Measurements from ENCODE around the gene ANKRD13B.

The ANKRD13B gene

GRCh38 chr17:29591737-29592608 lies 959 bp upstream of the ANKRD13B start:
- peak overlapping the region in 1 of 2 experiments; percentile 31 for H2BK12ac ChIP-seq (ENCODE audit: low read length in 2 of 2)
- no peaks in the 10 kb centered on the region for H3K27me3 ChIP-seq (ENCODE audit: control insufficient read depth in 1 of 2, insufficient read depth in 1 of 2, low read length in 2 of 2)
- no peak overlapping the region for H2AFZ ChIP-seq (ENCODE audit: low read depth, low read length)
- no peak overlapping the region for H3K14ac ChIP-seq (ENCODE audit: low read length in 2 of 2)
- H2BK5ac ChIP-seq (ENCODE audit: low read depth, low read length, poor library complexity, severe bottlenecking), result no peak overlapping the region
- H4K8ac ChIP-seq (ENCODE audit: low read length), result no peak overlapping the region
- DNase-seq, result peak; percentile 81
- peak overlapping the region; percentile 85 for H3K4me2 ChIP-seq (ENCODE audit: low read length, poor library complexity, severe bottlenecking)
- H4K91ac ChIP-seq (ENCODE audit: low read length), result no peak overlapping the region
- peak overlapping the region; percentile 85 for H3K9ac ChIP-seq (ENCODE audit: low read length)
- H3K79me1 ChIP-seq (replicated peaks; ENCODE audit: low read length, poor library complexity, severe bottlenecking), result peaks cover 3% of the 10 kb centered on the region
- H3K9me3 ChIP-seq (ENCODE audit: control insufficient read depth, low read length), result no peaks in the 10 kb centered on the region
- no peak overlapping the region for H3K23ac ChIP-seq (ENCODE audit: low read length in 2 of 2)
- H2AK5ac ChIP-seq (ENCODE audit: low read length, severe bottlenecking), result no peak overlapping the region
- peaks cover 59% of the 10 kb centered on the region for H3K4me1 ChIP-seq (ENCODE audit: control insufficient read depth, insufficient read depth, low read depth, low read length)
- H2BK120ac ChIP-seq (ENCODE audit: low read depth, low read length), result no peak overlapping the region
- H2BK15ac ChIP-seq (ENCODE audit: low read depth, poor library complexity, severe bottlenecking), result peak overlapping the region; percentile 40
- peak overlapping the region; percentile 69 for H3K27ac ChIP-seq (ENCODE audit: low read length, poor library complexity, severe bottlenecking)
- H3K4ac ChIP-seq (ENCODE audit: low read depth in 1 of 2, low read length in 2 of 2), result no peak overlapping the region
- H3K4me3 ChIP-seq (ENCODE audit: insufficient read depth in 1 of 2, low read depth in 1 of 2, low read length in 2 of 2), result peak overlapping the region; percentile 43 to 88
- H3K18ac ChIP-seq (ENCODE audit: low read depth in 1 of 2, low read length in 2 of 2), result no peak overlapping the region
- WGBS, result 10% methylated on average over 19 of the region's 25 CpGs
- H3K36me3 ChIP-seq (ENCODE audit: control insufficient read depth in 1 of 2, insufficient read depth in 2 of 2, low read depth in 1 of 2, low read length in 2 of 2), result no peaks in the 10 kb centered on the region

GRCh38 chr17:29593591-29594518 lies 923 bp downstream of the ANKRD13B start:
- no peak overlapping the region for H2BK120ac ChIP-seq (ENCODE audit: low read depth, low read length)
- no peak overlapping the region for H2BK15ac ChIP-seq (ENCODE audit: low read depth, poor library complexity, severe bottlenecking)
- peaks cover 57% of the 10 kb centered on the region for H3K4me1 ChIP-seq (ENCODE audit: control insufficient read depth, insufficient read depth, low read depth, low read length)
- no peaks in the 10 kb centered on the region for H3K36me3 ChIP-seq (ENCODE audit: control insufficient read depth in 1 of 2, insufficient read depth in 2 of 2, low read depth in 1 of 2, low read length in 2 of 2)
- H2BK12ac ChIP-seq (ENCODE audit: low read length in 2 of 2), result no peak overlapping the region
- H3K14ac ChIP-seq (ENCODE audit: low read length in 2 of 2), result no peak overlapping the region
- H4K91ac ChIP-seq (ENCODE audit: low read length), result no peak overlapping the region
- H4K8ac ChIP-seq (ENCODE audit: low read length), result no peak overlapping the region
- H2AFZ ChIP-seq (ENCODE audit: low read depth, low read length), result peak overlapping the region; percentile 23
- no peak overlapping the region for H3K27ac ChIP-seq (ENCODE audit: low read length, poor library complexity, severe bottlenecking)
- no peak overlapping the region for H2AK5ac ChIP-seq (ENCODE audit: low read length, severe bottlenecking)
- no peak overlapping the region for H3K4ac ChIP-seq (ENCODE audit: low read depth in 1 of 2, low read length in 2 of 2)
- H3K18ac ChIP-seq (ENCODE audit: low read depth in 1 of 2, low read length in 2 of 2), result peak overlapping the region in 1 of 2 experiments; percentile 49
- H3K9ac ChIP-seq (ENCODE audit: low read length), result peak overlapping the region; percentile 61
- no peak overlapping the region for H2BK5ac ChIP-seq (ENCODE audit: low read depth, low read length, poor library complexity, severe bottlenecking)
- H3K9me3 ChIP-seq (ENCODE audit: control insufficient read depth, low read length), result no peaks in the 10 kb centered on the region
- peaks cover 7% of the 10 kb centered on the region for H3K79me1 ChIP-seq (replicated peaks; ENCODE audit: low read length, poor library complexity, severe bottlenecking)
- peak overlapping the region; percentile 95 for H3K4me2 ChIP-seq (ENCODE audit: low read length, poor library complexity, severe bottlenecking)
- H3K23ac ChIP-seq (ENCODE audit: low read length in 2 of 2), result no peak overlapping the region
- WGBS, result 5% methylated on average over 58 of the region's 64 CpGs
- H3K4me3 ChIP-seq (ENCODE audit: insufficient read depth in 1 of 2, low read depth in 1 of 2, low read length in 2 of 2), result peak overlapping the region; percentile 64 to 76
- no peaks in the 10 kb centered on the region for H3K27me3 ChIP-seq (ENCODE audit: control insufficient read depth in 1 of 2, insufficient read depth in 1 of 2, low read length in 2 of 2)
- DNase-seq, result peak; percentile 41

- no peak overlapping the region for H3K18ac ChIP-seq (ENCODE audit: low read depth in 1 of 2, low read length in 2 of 2)
Observed at GRCh38 chr17:29594519-29595090, 1.7 kb downstream of the ANKRD13B start.

More at GRCh38 chr17:29594519-29595090, 1.7 kb downstream of the ANKRD13B start:
- H3K4ac ChIP-seq (ENCODE audit: low read depth in 1 of 2, low read length in 2 of 2), result no peak overlapping the region
- H3K4me3 ChIP-seq (ENCODE audit: insufficient read depth in 1 of 2, low read depth in 1 of 2, low read length in 2 of 2), result peak overlapping the region in 1 of 2 experiments; percentile 76
- H3K4me2 ChIP-seq (ENCODE audit: low read length, poor library complexity, severe bottlenecking), result no peak overlapping the region
- no peak overlapping the region for H2BK120ac ChIP-seq (ENCODE audit: low read depth, low read length)
- H3K79me1 ChIP-seq (replicated peaks; ENCODE audit: low read length, poor library complexity, severe bottlenecking), result peaks cover 7% of the 10 kb centered on the region
- H2BK12ac ChIP-seq (ENCODE audit: low read length in 2 of 2), result no peak overlapping the region
- no peak overlapping the region for H2AK5ac ChIP-seq (ENCODE audit: low read length, severe bottlenecking)
- H3K4me1 ChIP-seq (ENCODE audit: control insufficient read depth, insufficient read depth, low read depth, low read length), result peaks cover 57% of the 10 kb centered on the region
- H3K9me3 ChIP-seq (ENCODE audit: control insufficient read depth, low read length), result no peaks in the 10 kb centered on the region
- H3K9ac ChIP-seq (ENCODE audit: low read length), result no peak overlapping the region
- no peak overlapping the region for H2AFZ ChIP-seq (ENCODE audit: low read depth, low read length)
- H2BK5ac ChIP-seq (ENCODE audit: low read depth, low read length, poor library complexity, severe bottlenecking), result no peak overlapping the region
- no peak overlapping the region for H3K23ac ChIP-seq (ENCODE audit: low read length in 2 of 2)
- H3K27me3 ChIP-seq (ENCODE audit: control insufficient read depth in 1 of 2, insufficient read depth in 1 of 2, low read length in 2 of 2), result no peaks in the 10 kb centered on the region
- H3K27ac ChIP-seq (ENCODE audit: low read length, poor library complexity, severe bottlenecking), result no peak overlapping the region
- no peak overlapping the region for H3K14ac ChIP-seq (ENCODE audit: low read length in 2 of 2)
- no peak overlapping the region for H4K91ac ChIP-seq (ENCODE audit: low read length)
- no peak overlapping the region for H2BK15ac ChIP-seq (ENCODE audit: low read depth, poor library complexity, severe bottlenecking)
- no peak for DNase-seq
- WGBS, result 86% methylated on average over 11 of the region's 11 CpGs
- H4K8ac ChIP-seq (ENCODE audit: low read length), result no peak overlapping the region
- H3K36me3 ChIP-seq (ENCODE audit: control insufficient read depth in 1 of 2, insufficient read depth in 2 of 2, low read depth in 1 of 2, low read length in 2 of 2), result no peaks in the 10 kb centered on the region
